H9 (cell line): ENCODE results near the gene STX17. TPM values are rescaled to one million over a fixed set of nuclear protein-coding genes. Genes with fewer than 3 reads are reported as not detected.

Experiments used
- DNase-seq: peaks from one replicate; pipeline ENCODE4 v3.0.0-alpha.2; 2017
- H2AFZ ChIP-seq: one replicate; pipeline ENCODE4 v1.6.1; 2013; ENCODE audit warnings: mild to moderate bottlenecking, low read length, control low read depth, moderate library complexity
- H2AK5ac ChIP-seq: 2 replicates; pipeline ENCODE4 v1.6.1; 2013; ENCODE audit warnings: low read length, control low read depth, mixed read lengths; ENCODE audit not compliant: insufficient read length
- H2BK120ac ChIP-seq: one replicate; pipeline ENCODE4 v1.6.1; 2013; ENCODE audit warnings: low read depth, mild to moderate bottlenecking, low read length, control low read depth, inconsistent platforms; ENCODE audit not compliant: poor library complexity, severe bottlenecking
- H2BK12ac ChIP-seq: 2 replicates; pipeline ENCODE4 v1.6.1; 2013; ENCODE audit warnings: low read length, control low read depth, mixed read lengths, low read depth; ENCODE audit not compliant: insufficient read length
- H2BK15ac ChIP-seq: 2 replicates; pipeline ENCODE4 v1.6.1; 2013; ENCODE audit warnings: low read depth, low read length, control low read depth
- H2BK20ac ChIP-seq: one replicate; pipeline ENCODE4 v1.6.1; 2013; ENCODE audit warnings: low read depth, mild to moderate bottlenecking, low read length, control low read depth, inconsistent platforms; ENCODE audit not compliant: poor library complexity, severe bottlenecking
- H2BK5ac ChIP-seq: 2 replicates; pipeline ENCODE4 v1.6.1; 2013; ENCODE audit warnings: low read length, control low read depth, mixed read lengths; ENCODE audit not compliant: insufficient read length
- H3K14ac ChIP-seq: 2 replicates; pipeline ENCODE4 v1.6.1; 2013; ENCODE audit warnings: low read length, control low read depth; ENCODE audit not compliant: insufficient read depth
- H3K18ac ChIP-seq: 2 replicates; pipeline ENCODE4 v1.6.1; 2013; ENCODE audit warnings: low read depth, mild to moderate bottlenecking, mixed read lengths, low read length, control low read depth; ENCODE audit not compliant: insufficient read length
- H3K23ac ChIP-seq: 2 replicates; pipeline ENCODE4 v1.6.1; 2013; ENCODE audit warnings: low read length, control low read depth, mixed read lengths, low read depth; ENCODE audit not compliant: insufficient read length
- H3K23me2 ChIP-seq: 2 replicates; pipeline ENCODE4 v1.6.1; 2013; ENCODE audit warnings: low read depth, mild to moderate bottlenecking, mixed read lengths, low read length, control low read depth; ENCODE audit not compliant: insufficient read length, poor library complexity, severe bottlenecking
- H3K27ac ChIP-seq: 2 replicates; pipeline ENCODE4 v1.5.1; 2013; ENCODE audit warnings: low read length, control low read depth, mixed read lengths, low read depth; ENCODE audit not compliant: insufficient read length
- H3K27me3 ChIP-seq: 2 replicates; pipeline ENCODE4 v1.6.1; 2013; ENCODE audit warnings: low read length, control low read depth, inconsistent platforms; ENCODE audit not compliant: insufficient read depth
- H3K4ac ChIP-seq: 2 replicates; pipeline ENCODE4 v1.6.1; 2013; ENCODE audit warnings: low read depth, mild to moderate bottlenecking, control low read depth, inconsistent platforms, low read length, moderate library complexity
- H3K4me1 ChIP-seq: 2 replicates; pipeline ENCODE4 v1.6.1; 2013; ENCODE audit warnings: low read length, control low read depth, inconsistent platforms; ENCODE audit not compliant: insufficient read depth
- H3K4me2 ChIP-seq: 2 replicates; pipeline ENCODE4 v1.6.1; 2013; ENCODE audit warnings: low read length, control low read depth, mixed read lengths; ENCODE audit not compliant: insufficient read length, insufficient read depth
- H3K56ac ChIP-seq: 2 replicates; pipeline ENCODE4 v1.6.1; 2013; ENCODE audit warnings: low read depth, mild to moderate bottlenecking, mixed read lengths, low read length, control low read depth; ENCODE audit not compliant: insufficient read length
- H3K79me1 ChIP-seq: 2 replicates; pipeline ENCODE4 v1.6.1; 2013; ENCODE audit warnings: low read depth, mild to moderate bottlenecking, moderate library complexity, low read length, control low read depth, inconsistent platforms; ENCODE audit not compliant: insufficient read depth, poor library complexity, severe bottlenecking
- H3K79me2 ChIP-seq: 2 replicates; pipeline ENCODE4 v1.6.1; 2013; ENCODE audit warnings: low read length, control low read depth, inconsistent platforms; ENCODE audit not compliant: insufficient read depth
- H3K9ac ChIP-seq: 2 replicates; pipeline ENCODE4 v1.6.1; 2013; ENCODE audit warnings: low read length, control low read depth, mixed read lengths; ENCODE audit not compliant: insufficient read length; ENCODE audit errors: extremely low read depth
- H3K9me3 ChIP-seq: one replicate; pipeline ENCODE4 v1.6.1; 2013; ENCODE audit warnings: low read depth, low read length, inconsistent platforms; ENCODE audit not compliant: control insufficient read depth
- H3T11ph ChIP-seq: one replicate; pipeline ENCODE4 v1.6.1; 2013; ENCODE audit warnings: mild to moderate bottlenecking, low read length, control low read depth, inconsistent platforms
- H4K20me1 ChIP-seq: one replicate; pipeline ENCODE4 v1.6.1; 2013; ENCODE audit not compliant: control insufficient read depth, insufficient read length, insufficient read depth
- H4K5ac ChIP-seq: 2 replicates; pipeline ENCODE4 v1.6.1; 2013; ENCODE audit warnings: low read depth, mild to moderate bottlenecking, mixed read lengths, low read length, control low read depth; ENCODE audit not compliant: insufficient read length
- H4K8ac ChIP-seq: replicated peaks from 2 replicates; pipeline ENCODE4 v1.6.1; 2013; ENCODE audit warnings: low read length, control low read depth, mixed read lengths, low read depth; ENCODE audit not compliant: insufficient read length
- H4K91ac ChIP-seq: 2 replicates; pipeline ENCODE4 v1.6.1; 2013; ENCODE audit warnings: low read depth, mild to moderate bottlenecking, moderate library complexity, mixed read lengths, low read length, control low read depth; ENCODE audit not compliant: insufficient read length
- H3K27ac Mint-ChIP-seq, 3 experiments: 2 replicates in 2 of 3; 3 replicates in 1 of 3; pipeline ENCODE4 v1.8.0; 2020 to 2021; ENCODE audit warnings: mixed read lengths in 3 of 3, mild to moderate bottlenecking in 1 of 3, moderate library complexity in 1 of 3
- H3K27me3 Mint-ChIP-seq: 2 replicates; pipeline ENCODE4 v1.8.0; 2021; ENCODE audit warnings: low read depth, mild to moderate bottlenecking, moderate library complexity, mixed read lengths
- H3K36me3 Mint-ChIP-seq, 3 experiments: 2 replicates in 2 of 3; 3 replicates in 1 of 3; pipeline ENCODE4 v1.8.0; 2020 to 2021; ENCODE audit warnings: low read depth in 3 of 3, mixed read lengths in 3 of 3; ENCODE audit not compliant: insufficient read depth in 1 of 3
- H3K4me1 Mint-ChIP-seq, 2 experiments: 2 replicates each; pipeline ENCODE4 v1.8.0; 2020; ENCODE audit warnings: mixed read lengths in 2 of 2
- H3K4me3 Mint-ChIP-seq, 2 experiments: 2 replicates in 1 of 2; 3 replicates in 1 of 2; pipeline ENCODE4 v1.8.0; 2020 to 2021; ENCODE audit warnings: mild to moderate bottlenecking in 2 of 2, mixed read lengths in 2 of 2, moderate library complexity in 1 of 2
- H3K9me3 Mint-ChIP-seq, 2 experiments: 2 replicates in 1 of 2; 3 replicates in 1 of 2; pipeline ENCODE4 v1.8.0; 2020; ENCODE audit warnings: mild to moderate bottlenecking in 2 of 2, mixed read lengths in 2 of 2, moderate library complexity in 1 of 2
- WGBS: extraction: QIAGEN DNeasy Blood & Tissue Kit; methylation state at CpG from one replicate; pipeline ENCODE4 v1.1.7; 2013; ENCODE audit warnings: missing lambda C conversion rate, low lambda C conversion rate, mixed read lengths; ENCODE audit not compliant: insufficient read length; ENCODE audit errors: extremely low coverage; 5-methylcytosine and 5-hydroxymethylcytosine counted together
- total RNA-seq: library from RNA; stranded (reverse); gene quantifications from 2 replicates; pipeline ENCODE4 v1.2.1, GENCODE V29; 2021
- TF ChIP-seq, protein P1 (sequence below): fragments of 200-600 bp; sonication (generic); conservative IDR thresholded peaks from 3 replicates; pipeline ENCODE4 v1.8.0; 2021; ENCODE audit warnings: antibody characterized with exemption, mild to moderate bottlenecking

STX17 gene
- total RNA-seq, 1 experiment from 2014 or later: 21.2 TPM

DNA sequence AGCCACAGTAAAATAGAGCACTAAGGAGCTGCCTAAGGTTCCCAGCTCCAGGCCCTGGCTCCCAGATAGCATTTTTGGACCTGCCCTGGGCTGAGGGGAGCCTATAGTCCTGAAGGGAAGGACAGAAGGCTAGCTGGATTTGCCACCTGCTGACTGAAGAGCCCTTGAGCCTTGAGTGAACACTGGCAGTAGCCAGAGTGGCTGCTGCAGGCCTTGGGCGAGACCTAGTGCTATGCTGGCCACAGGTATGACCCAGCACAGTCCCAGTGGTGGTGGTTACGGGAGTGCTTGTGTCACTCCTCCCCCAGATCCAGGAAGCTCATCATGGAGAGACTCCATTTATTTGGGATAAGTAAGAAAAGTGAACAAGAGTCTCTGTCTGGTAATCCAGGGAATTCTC, 10.3 kb upstream of the STX17 start:
- H3K9me3 Mint-ChIP-seq: no peaks in the 10 kb centered on the region

More for the DNA sequence above, 10.3 kb upstream of the STX17 start:
- Histone ChIP-seq H4K5ac (no peak overlapping the region), H4K91ac (no peak overlapping the region), H3K9me3 (no peaks in the 10 kb centered on the region), H3K79me2 (no peaks in the 10 kb centered on the region), H3K79me1 (no peaks in the 10 kb centered on the region), H4K20me1 (no peaks in the 10 kb centered on the region), H3K4me2 (no peak overlapping the region), H3K23ac (no peak overlapping the region), H3K18ac (no peak overlapping the region), H3K14ac (no peak overlapping the region), H3T11ph (no peak overlapping the region), H2AFZ (no peak overlapping the region), H2BK120ac (no peak overlapping the region), H3K27me3 (no peaks in the 10 kb centered on the region), H3K9ac (no peak overlapping the region), H4K8ac (no peak overlapping the region), H3K56ac (no peak overlapping the region), H3K4ac (no peak overlapping the region), H2BK12ac (no peak overlapping the region), H3K27ac (no peak overlapping the region), H3K4me1 (peaks cover 5% of the 10 kb centered on the region; the same call in 1 of the 2 replicates), H3K23me2 (no peaks in the 10 kb centered on the region), H2BK20ac (no peak overlapping the region), H2BK15ac (no peak overlapping the region), H2BK5ac (no peak overlapping the region), H2AK5ac (no peak overlapping the region)
- no CpG with 5 or more reads among the region's 2 CpGs for WGBS
- Mint-ChIP-seq H3K36me3 (no peaks in the 10 kb centered on the region), H3K27me3 (no peaks in the 10 kb centered on the region; the same call in 1 of the 2 replicates), H3K4me1 (peaks cover 6 to 13% of the 10 kb centered on the region in 2 experiments), H3K4me3 (no peak overlapping the region), H3K27ac (no peak overlapping the region)
- TF ChIP-seq, protein P1, sequence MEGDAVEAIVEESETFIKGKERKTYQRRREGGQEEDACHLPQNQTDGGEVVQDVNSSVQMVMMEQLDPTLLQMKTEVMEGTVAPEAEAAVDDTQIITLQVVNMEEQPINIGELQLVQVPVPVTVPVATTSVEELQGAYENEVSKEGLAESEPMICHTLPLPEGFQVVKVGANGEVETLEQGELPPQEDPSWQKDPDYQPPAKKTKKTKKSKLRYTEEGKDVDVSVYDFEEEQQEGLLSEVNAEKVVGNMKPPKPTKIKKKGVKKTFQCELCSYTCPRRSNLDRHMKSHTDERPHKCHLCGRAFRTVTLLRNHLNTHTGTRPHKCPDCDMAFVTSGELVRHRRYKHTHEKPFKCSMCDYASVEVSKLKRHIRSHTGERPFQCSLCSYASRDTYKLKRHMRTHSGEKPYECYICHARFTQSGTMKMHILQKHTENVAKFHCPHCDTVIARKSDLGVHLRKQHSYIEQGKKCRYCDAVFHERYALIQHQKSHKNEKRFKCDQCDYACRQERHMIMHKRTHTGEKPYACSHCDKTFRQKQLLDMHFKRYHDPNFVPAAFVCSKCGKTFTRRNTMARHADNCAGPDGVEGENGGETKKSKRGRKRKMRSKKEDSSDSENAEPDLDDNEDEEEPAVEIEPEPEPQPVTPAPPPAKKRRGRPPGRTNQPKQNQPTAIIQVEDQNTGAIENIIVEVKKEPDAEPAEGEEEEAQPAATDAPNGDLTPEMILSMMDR: no peak
- DNase-seq: no peak
